Pancreas (tissue), 10 donors: Measurements from ENCODE around the gene ZNF407. TPM values are rescaled to one million over a fixed set of nuclear protein-coding genes. Genes with fewer than 3 reads are reported as not detected.

Experiments
- ATAC-seq, 4 donors: fragments of 200-7000 bp; cut with Tn5 transposase; one replicate each; pipeline versions ENCODE4 v1.8.0 to v1.9.1; 2020; ENCODE audit warnings: mild to moderate bottlenecking in 4 of 4, moderate library complexity in 4 of 4
- DNase-seq, 6 donors: peaks; one replicate each; pipeline ENCODE4 v3.0.0-alpha.2; 2020
- FAIRE-seq: peaks from 2 replicates; lab custom pipeline; 2012; peaks lifted over from hg19 to GRCh38; lab: Jason Lieb, UNC
- H3K27ac ChIP-seq, 4 donors: fragments of 200-600 bp; sonication (generic); 1 replicate in 3 of 4; 2 replicates in 1 of 4; pipeline versions ENCODE4 v1.5.0 to v1.8.0; 2020
- H3K27me3 ChIP-seq, 4 donors: fragments of 200-600 bp; one replicate each; pipeline ENCODE4 v1.8.0; 2021
- H3K36me3 ChIP-seq, 3 donors: fragments of 200-600 bp; sonication (generic) in 1 of 3; one replicate each; pipeline versions ENCODE4 v1.5.0 to v1.8.0; 2020 to 2021
- H3K4me1 ChIP-seq, 3 donors: fragments of 200-600 bp; one replicate each; pipeline ENCODE4 v1.8.0; 2021
- H3K4me3 ChIP-seq, 4 donors: fragments of 200-600 bp; sonication (generic) in 2 of 4; one replicate each; pipeline versions ENCODE4 v1.5.0 to v1.8.0; 2020 to 2021
- H3K9me3 ChIP-seq, 4 donors: fragments of 200-600 bp; one replicate each; pipeline ENCODE4 v1.8.0; 2021
- WGBS, 2 donors: extraction: QIAGEN DNeasy Blood & Tissue Kit; methylation state at CpG; one replicate each; pipeline ENCODE4 v1.1.7; 2013; 5-methylcytosine and 5-hydroxymethylcytosine counted together
- intact Hi-C, 3 donors: fragments of 100-400 bp; cut with DNase I; formaldehyde crosslinking; loops; one replicate each; pipeline versions ENCODE4 v1.11.1 to v1.14.2; 2022
- polyA plus RNA-seq, 2 donors: library from polyadenylated mRNA; stranded (reverse); fragments of 200-250 nt; gene quantifications; one replicate each; pipeline ENCODE4 v1.2.3, GENCODE V29; 2013
- total RNA-seq, 6 donors: library from RNA; stranded (reverse); fragmentation: NEBNext Ultra II Directional in 4 of 6; extraction: Animal tissue kit (Norgen Biotek cat#: 25700) in 4 of 6; gene quantifications; one replicate each; pipeline versions ENCODE4 v1.2.1 to v1.2.4, GENCODE V29; 2021 to 2023
- TF ChIP-seq, protein P1 (sequence below), 4 donors: fragments of 200-600 bp; sonication (generic) in 3 of 4; IDR thresholded peaks; one replicate each; pipeline versions ENCODE4 v1.5.0 to v1.8.0; 2021; ENCODE audit warnings: antibody characterized with exemption in 4 of 4
- donor health status: healthy with polysubstance abuse.
- donor health status: DM: no; HTN: no; CAD: no; lungs with moderate emphysema.
- donor health status: DM: no; HTN: no; CAD: no.
- donor health status: control.
- donor health status: control.
- donor health status: Bipolar disorder and iron deficiency.
- donor health status: DM: yes; HTN: yes; CAD: no.
- donor health status: DM: no; HTN: no; CAD: no.
- donor health status: DM: no; HTN: no; CAD: no.
- donor health status: DM: yes; HTN: yes; CAD: no.

The ZNF407 gene
- total and polyA plus RNA-seq, 8 donors = 2.7 to 10.0 (median 4.9) TPM

- H3K4me3 ChIP-seq = no peak overlapping the region
- WGBS, 2 donors = 93 to 94% methylated on average over 5 of the region's 5 CpGs
- no peak overlapping the region for H3K27ac ChIP-seq
- TF ChIP-seq, protein P1, sequence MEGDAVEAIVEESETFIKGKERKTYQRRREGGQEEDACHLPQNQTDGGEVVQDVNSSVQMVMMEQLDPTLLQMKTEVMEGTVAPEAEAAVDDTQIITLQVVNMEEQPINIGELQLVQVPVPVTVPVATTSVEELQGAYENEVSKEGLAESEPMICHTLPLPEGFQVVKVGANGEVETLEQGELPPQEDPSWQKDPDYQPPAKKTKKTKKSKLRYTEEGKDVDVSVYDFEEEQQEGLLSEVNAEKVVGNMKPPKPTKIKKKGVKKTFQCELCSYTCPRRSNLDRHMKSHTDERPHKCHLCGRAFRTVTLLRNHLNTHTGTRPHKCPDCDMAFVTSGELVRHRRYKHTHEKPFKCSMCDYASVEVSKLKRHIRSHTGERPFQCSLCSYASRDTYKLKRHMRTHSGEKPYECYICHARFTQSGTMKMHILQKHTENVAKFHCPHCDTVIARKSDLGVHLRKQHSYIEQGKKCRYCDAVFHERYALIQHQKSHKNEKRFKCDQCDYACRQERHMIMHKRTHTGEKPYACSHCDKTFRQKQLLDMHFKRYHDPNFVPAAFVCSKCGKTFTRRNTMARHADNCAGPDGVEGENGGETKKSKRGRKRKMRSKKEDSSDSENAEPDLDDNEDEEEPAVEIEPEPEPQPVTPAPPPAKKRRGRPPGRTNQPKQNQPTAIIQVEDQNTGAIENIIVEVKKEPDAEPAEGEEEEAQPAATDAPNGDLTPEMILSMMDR (IDR thresholded peaks at IDR 0.05) = no peak
- FAIRE-seq (no peak), DNase-seq (no peak), ATAC-seq (no peak)
- no peaks in the 10 kb centered on the region for H3K4me1 ChIP-seq
- no peaks in the 10 kb centered on the region for H3K27me3 ChIP-seq
- intact Hi-C loops = no loop called here
- no peaks in the 10 kb centered on the region for H3K9me3 ChIP-seq
- H3K36me3 ChIP-seq = no peaks in the 10 kb centered on the region
Observed at GRCh38 chr18:74774486-74774885, 176.8 kb downstream of the ZNF407 start.

DNA sequence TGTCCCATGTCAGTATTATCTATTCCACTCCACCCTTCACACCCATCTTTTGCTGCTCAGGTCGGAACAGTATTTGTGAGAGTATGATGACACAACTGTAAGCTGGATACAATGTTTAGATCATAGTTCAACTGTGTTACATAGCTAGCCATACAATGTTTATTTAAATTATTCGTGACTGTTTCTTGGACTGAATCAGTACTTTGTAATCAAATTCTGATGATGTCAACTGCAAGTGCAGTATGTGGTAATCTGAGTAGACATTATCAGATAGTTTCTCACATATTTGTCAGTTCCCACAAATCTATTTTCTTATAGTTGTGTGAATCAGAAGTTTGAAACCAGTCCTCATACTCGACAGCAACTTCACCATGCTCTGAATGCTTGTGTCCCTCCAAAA lies 177.6 kb downstream of the ZNF407 start:
- WGBS, 2 donors = 76 to 82% methylated on average over 3 of the region's 3 CpGs
- Histone ChIP-seq H3K4me1 (no peaks in the 10 kb centered on the region), H3K27me3 (no peaks in the 10 kb centered on the region), H3K9me3 (no peaks in the 10 kb centered on the region), H3K36me3 (no peaks in the 10 kb centered on the region), H3K4me3 (no peak overlapping the region), H3K27ac (no peak overlapping the region)
- TF ChIP-seq, protein P1 (IDR thresholded peaks at IDR 0.05) = no peak
- ATAC-seq = no peak
- no peak for DNase-seq
- FAIRE-seq = no peak
- intact Hi-C loops = no loop called here

GRCh38 chr18:74778191-74778847 lies 180.6 kb downstream of the ZNF407 start:
- Histone ChIP-seq H3K4me3 (no peak overlapping the region), H3K27me3 (no peaks in the 10 kb centered on the region), H3K27ac (no peak overlapping the region), H3K9me3 (no peaks in the 10 kb centered on the region), H3K36me3 (peaks cover 0 to under 1% (median 0%) of the 10 kb centered on the region in 3 donors), H3K4me1 (no peaks in the 10 kb centered on the region)
- FAIRE-seq = no peak
- intact Hi-C loops = no loop called here
- no peak for ATAC-seq
- 92 to 93% methylated on average over 6 of the region's 6 CpGs for WGBS, 2 donors
- TF ChIP-seq, protein P1 (IDR thresholded peaks at IDR 0.05) = no peak
- DNase-seq = no peak

DNA sequence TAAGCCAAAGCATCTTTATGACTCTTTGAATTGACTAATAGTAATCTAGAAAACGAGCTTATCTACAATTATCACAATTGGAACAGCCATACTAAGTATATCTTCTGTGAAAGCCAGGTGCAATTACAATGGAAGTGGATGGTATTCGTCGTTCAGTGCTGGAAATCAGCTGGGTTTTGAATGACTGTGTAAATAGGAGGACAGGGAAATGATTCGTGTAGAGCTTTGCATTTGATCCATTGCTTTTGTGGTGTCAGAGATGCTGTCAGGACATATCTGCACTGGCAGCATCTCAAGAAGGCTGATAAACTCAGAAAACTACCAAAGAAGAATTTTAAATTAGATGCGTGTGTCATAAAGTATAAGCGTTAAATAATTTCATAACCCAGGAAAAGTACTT lies 187.1 kb downstream of the ZNF407 start:
- no peak overlapping the region for H3K27ac ChIP-seq
- intact Hi-C loops = no loop called here
- no peaks in the 10 kb centered on the region for H3K9me3 ChIP-seq
- TF ChIP-seq, protein P1 (IDR thresholded peaks at IDR 0.05) = no peak
- FAIRE-seq (no peak), DNase-seq (no peak), ATAC-seq (no peak)
- 66 to 71% methylated on average over 6 of the region's 6 CpGs for WGBS, 2 donors
- no peaks in the 10 kb centered on the region for H3K4me1 ChIP-seq
- H3K27me3 ChIP-seq = no peaks in the 10 kb centered on the region
- no peak overlapping the region for H3K4me3 ChIP-seq
- peaks cover 0 to 5% (median 0%) of the 10 kb centered on the region in 3 donors for H3K36me3 ChIP-seq

- Histone ChIP-seq H3K4me3 (no peak overlapping the region), H3K27ac (no peak overlapping the region), H3K36me3 (peaks cover 0 to 5% (median 0%) of the 10 kb centered on the region in 3 donors), H3K9me3 (no peaks in the 10 kb centered on the region), H3K27me3 (no peaks in the 10 kb centered on the region), H3K4me1 (no peaks in the 10 kb centered on the region)
- no peak for FAIRE-seq
- no peak for DNase-seq
- intact Hi-C loops = no loop called here
- TF ChIP-seq, protein P1 (IDR thresholded peaks at IDR 0.05) = no peak
- 89 to 92% methylated on average over 6 of the region's 6 CpGs for WGBS, 2 donors
- ATAC-seq = no peak
Observed at GRCh38 chr18:74785632-74786031, 188.0 kb downstream of the ZNF407 start.
